H1 (cell line): ENCODE data around the gene CELF4. TPM values are rescaled to one million over a fixed set of nuclear protein-coding genes. Genes with fewer than 3 reads are reported as not detected.

Experiments used
- CREB1 ChIP-seq: IDR thresholded peaks from 2 replicates; pipeline ENCODE4 v1.6.1; 2012; ENCODE audit warnings: inconsistent platforms
- NANOG ChIP-seq: IDR thresholded peaks from 2 replicates; pipeline ENCODE4 v1.6.1; 2011; ENCODE audit warnings: low read length, low read depth, mild to moderate bottlenecking, inconsistent platforms; ENCODE audit not compliant: insufficient read depth, poor library complexity, severe bottlenecking
- polyA plus RNA-seq, 7 experiments: library from polyadenylated mRNA; depleted of rRNA in 3 of 7; stranded (reverse) in 5 of 7; unstranded in 2 of 7; fragments of >200 nt in 5 of 7; fragments of 200-250 nt in 2 of 7; gene quantifications; 1 replicate in 5 of 7; 2 replicates in 1 of 7; 4 replicates in 1 of 7; pipeline versions ENCODE4 v1.2.1 to v1.2.3, GENCODE V29; 2011 to 2013; ENCODE audit warnings: missing spikeins in 2 of 7, mixed read lengths in 2 of 7
- total RNA-seq: library from RNA; stranded (reverse); fragmentation: NEBNext Ultra II Directional; extraction: Animal tissue kit (Norgen Biotek cat#: 25700); gene quantifications from 2 replicates; pipeline ENCODE4 v1.2.1, GENCODE V29; 2021

Gene CELF4
- total and polyA plus RNA-seq, 2 of the 8 experiments (the other 6 are each of a cell fraction or from before 2014, with no cell fraction given): 1.6 to 3.4 TPM

DNA sequence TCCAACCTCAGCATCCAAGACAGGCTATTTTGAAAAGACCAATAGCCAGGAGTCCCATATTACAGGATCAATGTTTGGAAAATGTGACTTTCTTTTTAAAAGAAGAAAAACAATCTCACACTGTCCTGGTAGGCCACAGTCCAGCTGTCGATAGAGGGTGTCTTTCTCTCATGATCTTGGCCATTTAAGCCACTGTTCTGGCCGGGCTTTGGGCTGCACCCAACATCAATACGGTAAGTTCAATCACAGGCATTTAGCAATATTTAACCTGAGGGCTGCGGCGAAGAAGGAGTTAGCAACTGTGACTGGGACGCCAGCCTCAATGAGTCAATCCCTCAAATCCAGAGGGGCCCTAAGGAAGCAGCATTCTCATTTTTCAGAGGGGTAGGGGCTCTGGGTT, 69.0 kb downstream of the CELF4 start (continued):
- TF ChIP-seq NANOG: no peak
- no peak for TF ChIP-seq CREB1
